ENCODE results near the gene LRRC56. TPM values are rescaled to one million over a fixed set of nuclear protein-coding genes. Genes with fewer than 3 reads are reported as not detected.

The LRRC56 gene
- total and polyA plus RNA-seq, 9 of the 15 experiments (the other 6 are each of a cell fraction or from before 2014, with no cell fraction given): 0.03 to 4.5 (median 1.0) TPM; not detected in 1

DNA sequence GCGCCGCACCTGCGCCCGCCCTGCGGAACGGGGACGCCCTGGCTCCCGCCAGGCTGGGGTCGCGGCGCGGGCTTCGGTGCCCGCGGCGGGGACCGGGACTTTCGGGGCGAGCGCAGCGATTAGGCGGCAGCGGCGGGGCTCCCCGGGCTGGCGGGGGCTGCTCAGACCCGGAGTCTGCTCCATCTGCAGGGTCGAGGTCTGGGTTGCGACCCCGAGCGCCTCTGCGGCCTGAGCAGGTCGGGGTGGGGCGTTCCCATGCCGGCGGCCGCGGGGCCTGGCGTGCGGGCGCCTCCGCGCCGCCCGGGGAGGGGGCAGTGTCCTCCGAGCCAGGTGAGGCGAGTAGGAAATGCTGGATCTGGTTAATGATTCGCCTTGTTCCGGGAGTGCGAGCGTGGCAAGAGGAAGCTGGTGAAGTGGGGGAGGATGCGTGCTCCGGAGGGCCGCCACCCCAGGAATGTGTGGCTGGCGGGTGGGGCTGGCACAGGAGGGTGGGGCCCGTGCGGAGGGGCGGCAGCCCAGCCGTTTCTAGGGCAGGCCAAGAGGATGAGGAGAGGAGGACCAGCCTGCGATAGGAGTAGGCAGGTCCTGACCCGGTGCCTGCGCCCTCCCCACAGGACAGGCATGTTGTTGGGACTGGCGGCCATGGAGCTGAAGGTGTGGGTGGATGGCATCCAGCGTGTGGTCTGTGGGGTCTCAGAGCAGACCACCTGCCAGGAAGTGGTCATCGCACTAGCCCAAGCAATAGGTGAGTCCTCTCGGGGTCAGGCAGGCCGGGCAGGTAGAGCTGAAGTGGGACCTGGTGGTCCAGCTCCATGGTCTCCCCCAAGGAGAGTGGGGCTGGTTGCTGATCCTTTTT, 24.0 kb downstream of the LRRC56 start (continued):
- TF ChIP-seq TEAD4 (IDR thresholded peaks at IDR 0.05; ENCODE audit: low read length) (peak; percentile 58; the same call in 1 of the 2 replicates), TEAD4 (CRISPR knock-in tag; IDR thresholded peaks at IDR 0.05; ENCODE audit: borderline replicate concordance) (no peak), MECOM (CRISPR knock-in tag; IDR thresholded peaks at IDR 0.05) (no peak), U2AF1 (optimal IDR thresholded peaks at IDR 0.05; ENCODE audit: low read depth, low read length) (no peak), DPF2 (IDR thresholded peaks at IDR 0.05) (no peak), HNRNPUL1 (IDR thresholded peaks at IDR 0.05; ENCODE audit: low read length) (no peak), MBD1 (CRISPR knock-in tag; IDR thresholded peaks at IDR 0.05) (no peak), RBBP5 (IDR thresholded peaks at IDR 0.05; ENCODE audit: borderline replicate concordance, insufficient read depth, low read length, poor library complexity, severe bottlenecking) (peak; percentile 23), KAT7 (CRISPR knock-in tag; IDR thresholded peaks at IDR 0.05; ENCODE audit: borderline replicate concordance) (no peak), ZNF253 (CRISPR knock-in tag; conservative IDR thresholded peaks at IDR 0.05) (no peak), ASH1L (IDR thresholded peaks at IDR 0.05; ENCODE audit: borderline replicate concordance, low read depth, partially characterized antibody) (no peak), HMG20B (CRISPR knock-in tag; IDR thresholded peaks at IDR 0.05) (no peak), NCOA1 (IDR thresholded peaks at IDR 0.05; ENCODE audit: low read depth) (no peak), ZNF133 (CRISPR knock-in tag; IDR thresholded peaks at IDR 0.05) (no peak), POLR2B (IDR thresholded peaks at IDR 0.05; ENCODE audit: low read depth, partially characterized antibody) (no peak), POLR3A (IDR thresholded peaks at IDR 0.05; ENCODE audit: borderline replicate concordance, extremely low read depth, insufficient read depth, insufficient read length) (no peak), U2AF2 (optimal IDR thresholded peaks at IDR 0.05; ENCODE audit: low read depth, low read length) (no peak), RFX1 (IDR thresholded peaks at IDR 0.05) (no peak)
- TF ChIP-seq, protein P1, sequence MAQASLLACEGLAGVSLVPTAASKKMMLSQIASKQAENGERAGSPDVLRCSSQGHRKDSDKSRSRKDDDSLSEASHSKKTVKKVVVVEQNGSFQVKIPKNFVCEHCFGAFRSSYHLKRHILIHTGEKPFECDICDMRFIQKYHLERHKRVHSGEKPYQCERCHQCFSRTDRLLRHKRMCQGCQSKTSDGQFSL (CRISPR knock-in tag; IDR thresholded peaks at IDR 0.05): 0 out of 2 replicates have a peak, but pooled peaks have one; percentile 21
- TF ChIP-seq, protein P1 (tag; IDR thresholded peaks at IDR 0.05): no peak
- TF ChIP-seq, protein P2, sequence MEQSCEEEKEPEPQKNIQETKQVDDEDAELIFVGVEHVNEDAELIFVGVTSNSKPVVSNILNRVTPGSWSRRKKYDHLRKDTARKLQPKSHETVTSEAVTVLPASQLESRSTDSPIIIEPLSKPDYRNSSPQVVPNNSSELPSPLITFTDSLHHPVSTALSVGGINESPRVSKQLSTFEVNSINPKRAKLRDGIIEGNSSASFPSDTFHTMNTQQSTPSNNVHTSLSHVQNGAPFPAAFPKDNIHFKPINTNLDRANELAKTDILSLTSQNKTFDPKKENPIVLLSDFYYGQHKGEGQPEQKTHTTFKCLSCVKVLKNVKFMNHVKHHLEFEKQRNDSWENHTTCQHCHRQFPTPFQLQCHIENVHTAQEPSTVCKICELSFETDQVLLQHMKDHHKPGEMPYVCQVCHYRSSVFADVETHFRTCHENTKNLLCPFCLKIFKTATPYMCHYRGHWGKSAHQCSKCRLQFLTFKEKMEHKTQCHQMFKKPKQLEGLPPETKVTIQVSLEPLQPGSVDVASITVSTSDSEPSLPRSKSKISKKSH (CRISPR knock-in tag; IDR thresholded peaks at IDR 0.05): no peak
- TF ChIP-seq, protein P3, sequence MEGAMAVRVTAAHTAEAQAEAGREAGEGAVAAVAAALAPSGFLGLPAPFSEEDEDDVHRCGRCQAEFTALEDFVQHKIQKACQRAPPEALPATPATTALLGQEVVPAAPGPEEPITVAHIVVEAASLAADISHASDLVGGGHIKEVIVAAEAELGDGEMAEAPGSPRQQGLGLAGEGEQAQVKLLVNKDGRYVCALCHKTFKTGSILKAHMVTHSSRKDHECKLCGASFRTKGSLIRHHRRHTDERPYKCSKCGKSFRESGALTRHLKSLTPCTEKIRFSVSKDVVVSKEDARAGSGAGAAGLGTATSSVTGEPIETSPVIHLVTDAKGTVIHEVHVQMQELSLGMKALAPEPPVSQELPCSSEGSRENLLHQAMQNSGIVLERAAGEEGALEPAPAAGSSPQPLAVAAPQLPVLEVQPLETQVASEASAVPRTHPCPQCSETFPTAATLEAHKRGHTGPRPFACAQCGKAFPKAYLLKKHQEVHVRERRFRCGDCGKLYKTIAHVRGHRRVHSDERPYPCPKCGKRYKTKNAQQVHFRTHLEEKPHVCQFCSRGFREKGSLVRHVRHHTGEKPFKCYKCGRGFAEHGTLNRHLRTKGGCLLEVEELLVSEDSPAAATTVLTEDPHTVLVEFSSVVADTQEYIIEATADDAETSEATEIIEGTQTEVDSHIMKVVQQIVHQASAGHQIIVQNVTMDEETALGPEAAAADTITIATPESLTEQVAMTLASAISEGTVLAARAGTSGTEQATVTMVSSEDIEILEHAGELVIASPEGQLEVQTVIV (CRISPR knock-in tag; IDR thresholded peaks at IDR 0.05; ENCODE audit: borderline replicate concordance): no peak
